OCI-LY7 (cell line): ENCODE data around the gene RAD51B.

Experiments
- EZH2phosphoT487 ChIP-seq: fragments of 200-600 bp; sonication (generic); IDR thresholded peaks from 2 replicates; pipeline ENCODE4 v1.6.1; 2018; ENCODE audit warnings: low read depth, borderline replicate concordance, mild to moderate bottlenecking, mixed run types, antibody characterized with exemption, low read length, moderate library complexity, mixed read lengths
- TF ChIP-seq, protein P1 (sequence below): fragments of 200-600 bp; sonication (generic); conservative IDR thresholded peaks from 2 replicates; pipeline ENCODE4 v1.5.1; 2014; ENCODE audit warnings: mild to moderate bottlenecking, antibody characterized with exemption, low read length, moderate library complexity, mixed read lengths

DNA sequence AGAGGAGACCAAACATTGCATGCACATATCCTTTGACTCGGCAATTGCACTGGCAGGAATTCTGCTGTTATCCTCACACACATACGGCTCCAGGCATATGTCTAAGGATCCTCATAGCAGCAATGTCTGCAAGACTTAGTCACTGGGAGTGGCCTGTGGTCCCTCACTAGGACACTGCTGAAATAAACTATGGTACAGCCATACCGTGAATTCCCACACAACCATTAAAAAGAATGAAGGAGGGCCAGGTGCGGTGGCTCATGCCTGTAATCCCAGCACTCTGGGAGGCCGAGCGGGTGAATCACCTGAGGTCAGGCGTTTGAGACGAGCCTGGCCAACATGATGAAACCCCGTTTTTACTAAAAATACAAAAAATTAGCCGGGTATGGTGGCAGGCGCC is 868.2 kb downstream of the RAD51B start:
- TF ChIP-seq, protein P1, sequence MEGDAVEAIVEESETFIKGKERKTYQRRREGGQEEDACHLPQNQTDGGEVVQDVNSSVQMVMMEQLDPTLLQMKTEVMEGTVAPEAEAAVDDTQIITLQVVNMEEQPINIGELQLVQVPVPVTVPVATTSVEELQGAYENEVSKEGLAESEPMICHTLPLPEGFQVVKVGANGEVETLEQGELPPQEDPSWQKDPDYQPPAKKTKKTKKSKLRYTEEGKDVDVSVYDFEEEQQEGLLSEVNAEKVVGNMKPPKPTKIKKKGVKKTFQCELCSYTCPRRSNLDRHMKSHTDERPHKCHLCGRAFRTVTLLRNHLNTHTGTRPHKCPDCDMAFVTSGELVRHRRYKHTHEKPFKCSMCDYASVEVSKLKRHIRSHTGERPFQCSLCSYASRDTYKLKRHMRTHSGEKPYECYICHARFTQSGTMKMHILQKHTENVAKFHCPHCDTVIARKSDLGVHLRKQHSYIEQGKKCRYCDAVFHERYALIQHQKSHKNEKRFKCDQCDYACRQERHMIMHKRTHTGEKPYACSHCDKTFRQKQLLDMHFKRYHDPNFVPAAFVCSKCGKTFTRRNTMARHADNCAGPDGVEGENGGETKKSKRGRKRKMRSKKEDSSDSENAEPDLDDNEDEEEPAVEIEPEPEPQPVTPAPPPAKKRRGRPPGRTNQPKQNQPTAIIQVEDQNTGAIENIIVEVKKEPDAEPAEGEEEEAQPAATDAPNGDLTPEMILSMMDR, result no peak
- TF ChIP-seq EZH2phosphoT487, result no peak
